Measurements from ENCODE around the gene THAP11. TPM values are rescaled to one million over a fixed set of nuclear protein-coding genes. Genes with fewer than 3 reads are reported as not detected.

THAP11 gene
- total RNA-seq, 2 donors from 2014 or later, result 23.7 to 42.8 TPM

DNA sequence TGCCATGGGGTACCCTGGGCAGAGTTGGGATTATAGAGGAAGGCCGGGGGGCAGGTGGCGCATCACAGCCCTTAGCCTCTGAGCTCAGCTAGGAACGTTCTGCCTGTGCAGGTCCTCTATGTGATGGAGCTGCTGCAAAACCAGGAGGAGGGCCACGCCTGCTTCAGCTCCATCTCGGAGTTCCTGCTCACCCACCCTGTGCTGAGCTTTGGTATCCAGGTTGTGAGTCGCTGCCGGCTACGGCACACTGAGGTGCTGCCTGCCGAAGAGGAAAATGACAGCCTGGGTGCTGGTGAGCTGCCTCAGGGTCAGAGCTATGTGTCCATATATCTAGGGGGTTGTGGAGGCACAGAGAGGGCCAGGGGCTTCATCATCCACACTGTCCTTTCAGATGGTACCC is 36.7 kb downstream of the THAP11 start:
- 95 to 100% methylated on average over 2 to 9 of the region's 9 CpGs for WGBS, 2 donors
- no peak for ATAC-seq
- no peaks in the 10 kb centered on the region for H3K27me3 ChIP-seq
- no peaks in the 10 kb centered on the region for H3K9me3 ChIP-seq
- no peak for DNase-seq
- TF ChIP-seq CTCF (IDR thresholded peaks at IDR 0.05), result no peak
- TF ChIP-seq POLR2A (IDR thresholded peaks at IDR 0.05), result no peak
- peaks cover 21 to 46% of the 10 kb centered on the region in 2 donors for H3K36me3 ChIP-seq (replicated peaks in 1 of 2; ENCODE audit: insufficient read depth in 1 of 2, low read depth in 2 of 2)
- H3K4me1 ChIP-seq, result peaks cover 16% of the 10 kb centered on the region
- H3K4me3 ChIP-seq, result no peak overlapping the region
- intact Hi-C loops (cut with DNase I), result no loop called here
- H3K27ac ChIP-seq, result no peak overlapping the region

- H3K27me3 ChIP-seq, result no peaks in the 10 kb centered on the region
- TF ChIP-seq POLR2A (IDR thresholded peaks at IDR 0.05), result no peak
- no peak for TF ChIP-seq CTCF (IDR thresholded peaks at IDR 0.05)
- H3K4me3 ChIP-seq, result no peak overlapping the region
- ATAC-seq (no peak), DNase-seq (no peak)
- 82 to 88% methylated on average over 2 to 12 of the region's 12 CpGs for WGBS, 2 donors
- H3K4me1 ChIP-seq, result peaks cover 10% of the 10 kb centered on the region
- H3K9me3 ChIP-seq, result no peaks in the 10 kb centered on the region
- H3K36me3 ChIP-seq (replicated peaks in 1 of 2; ENCODE audit: insufficient read depth in 1 of 2, low read depth in 2 of 2), result peaks cover 21 to 46% of the 10 kb centered on the region in 2 donors
- H3K27ac ChIP-seq, result no peak overlapping the region
- intact Hi-C loops (cut with DNase I), result no loop called here
Measured at GRCh38 chr16:67879462-67879861, 37.3 kb downstream of the THAP11 start.

DNA sequence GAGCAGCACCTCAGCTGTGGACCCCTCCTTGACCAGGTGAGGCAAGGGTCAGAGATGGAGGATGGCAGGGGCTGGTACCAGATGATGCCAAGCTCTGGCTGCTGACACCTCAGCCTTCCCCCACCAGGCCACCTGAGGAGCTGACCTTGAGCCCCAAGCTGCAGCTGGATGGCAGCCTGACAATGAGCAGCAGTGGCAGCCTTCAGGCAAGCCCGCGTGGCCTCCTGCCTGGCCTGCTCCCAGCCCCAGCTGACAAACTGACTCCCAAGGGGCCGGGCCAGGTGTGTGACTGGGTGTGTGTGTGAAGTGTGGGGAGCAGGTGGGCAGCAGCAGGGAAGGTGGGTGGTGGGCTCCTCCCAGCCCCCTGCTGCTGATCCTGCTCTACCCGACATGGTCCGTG is 37.8 kb downstream of the THAP11 start:
- Histone ChIP-seq H3K4me1 (peaks cover 5% of the 10 kb centered on the region), H3K36me3 (replicated peaks in 1 of 2; ENCODE audit: insufficient read depth in 1 of 2, low read depth in 2 of 2) (peaks cover 21 to 46% of the 10 kb centered on the region in 2 donors), H3K4me3 (no peak overlapping the region), H3K27ac (no peak overlapping the region), H3K9me3 (no peaks in the 10 kb centered on the region), H3K27me3 (no peaks in the 10 kb centered on the region)
- 58 to 91% methylated on average over 2 to 5 of the region's 5 CpGs for WGBS, 2 donors
- ATAC-seq (no peak), DNase-seq (no peak)
- intact Hi-C loops (cut with DNase I), result loop anchor here (5.0 kb wide), 1 partner anchor 42 kb away; no protein-coding TSS in a partner anchor
- TF ChIP-seq POLR2A (IDR thresholded peaks at IDR 0.05) (no peak), CTCF (IDR thresholded peaks at IDR 0.05) (no peak)

DNA sequence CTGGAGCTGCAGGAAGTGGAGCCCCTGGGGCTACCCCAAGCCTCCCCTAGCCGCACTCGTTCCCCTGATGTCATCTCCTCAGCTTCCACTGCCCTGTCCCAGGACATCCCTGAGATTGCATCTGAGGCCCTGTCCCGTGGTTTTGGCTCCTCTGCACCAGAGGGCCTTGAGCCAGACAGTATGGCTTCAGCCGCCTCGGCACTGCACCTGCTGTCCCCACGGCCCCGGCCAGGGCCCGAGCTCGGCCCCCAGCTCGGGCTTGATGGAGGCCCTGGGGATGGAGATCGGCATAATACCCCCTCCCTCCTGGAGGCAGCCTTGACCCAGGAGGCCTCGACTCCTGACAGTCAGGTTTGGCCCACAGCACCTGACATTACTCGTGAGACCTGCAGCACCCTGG is 38.5 kb downstream of the THAP11 start:
- TF ChIP-seq POLR2A (IDR thresholded peaks at IDR 0.05) (no peak), CTCF (IDR thresholded peaks at IDR 0.05) (no peak)
- 87 to 88% methylated on average over 3 to 13 of the region's 13 CpGs for WGBS, 2 donors
- no peak overlapping the region for H3K27ac ChIP-seq
- no peak for ATAC-seq
- no peaks in the 10 kb centered on the region for H3K9me3 ChIP-seq
- H3K36me3 ChIP-seq (replicated peaks in 1 of 2; ENCODE audit: insufficient read depth in 1 of 2, low read depth in 2 of 2), result peaks cover 21 to 46% of the 10 kb centered on the region in 2 donors
- intact Hi-C loops (cut with DNase I), result loop anchor here (5.0 kb wide), 1 partner anchor 42 kb away; no protein-coding TSS in a partner anchor
- no peak for DNase-seq
- no peaks in the 10 kb centered on the region for H3K27me3 ChIP-seq
- no peak overlapping the region for H3K4me3 ChIP-seq
- H3K4me1 ChIP-seq, result no peaks in the 10 kb centered on the region

DNA sequence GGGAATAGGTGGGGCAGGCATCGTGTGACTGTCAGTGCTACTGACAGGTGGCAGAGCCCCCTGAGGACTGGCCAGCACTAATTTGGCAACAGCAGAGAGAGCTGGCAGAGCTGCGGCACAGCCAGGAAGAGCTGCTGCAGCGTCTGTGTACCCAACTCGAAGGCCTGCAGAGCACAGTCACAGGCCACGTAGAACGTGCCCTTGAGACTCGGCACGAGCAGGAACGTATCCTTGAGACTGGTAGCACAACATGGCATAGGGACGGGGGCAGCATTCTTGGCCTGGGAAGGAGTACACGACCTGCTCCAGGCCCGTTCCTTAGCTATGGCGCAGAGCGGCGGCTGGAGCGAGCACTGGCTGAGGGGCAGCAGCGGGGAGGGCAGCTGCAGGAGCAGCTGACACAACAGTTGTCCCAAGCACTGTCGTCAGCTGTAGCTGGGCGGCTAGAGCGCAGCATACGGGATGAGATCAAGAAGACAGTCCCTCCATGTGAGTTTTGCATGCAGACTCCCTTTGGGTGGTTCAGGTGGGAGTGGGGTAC is 39.6 kb downstream of the THAP11 start:
- intact Hi-C loops (cut with DNase I), result loop anchor here (5.0 kb wide), 1 partner anchor 41 kb away; no protein-coding TSS in a partner anchor
- Histone ChIP-seq H3K36me3 (replicated peaks in 1 of 2; ENCODE audit: insufficient read depth in 1 of 2, low read depth in 2 of 2) (peaks cover 21 to 46% of the 10 kb centered on the region in 2 donors), H3K4me1 (no peaks in the 10 kb centered on the region), H3K27ac (no peak overlapping the region), H3K4me3 (no peak overlapping the region), H3K27me3 (no peaks in the 10 kb centered on the region), H3K9me3 (no peaks in the 10 kb centered on the region)
- TF ChIP-seq CTCF (IDR thresholded peaks at IDR 0.05) (no peak), POLR2A (IDR thresholded peaks at IDR 0.05) (no peak)
- 89 to 98% methylated on average over 16 to 21 of the region's 21 CpGs for WGBS, 2 donors
- ATAC-seq (no peak), DNase-seq (peak in 1 of 4 donors; percentile 34)
